ENCODE data around the gene SRRM2.

DNA sequence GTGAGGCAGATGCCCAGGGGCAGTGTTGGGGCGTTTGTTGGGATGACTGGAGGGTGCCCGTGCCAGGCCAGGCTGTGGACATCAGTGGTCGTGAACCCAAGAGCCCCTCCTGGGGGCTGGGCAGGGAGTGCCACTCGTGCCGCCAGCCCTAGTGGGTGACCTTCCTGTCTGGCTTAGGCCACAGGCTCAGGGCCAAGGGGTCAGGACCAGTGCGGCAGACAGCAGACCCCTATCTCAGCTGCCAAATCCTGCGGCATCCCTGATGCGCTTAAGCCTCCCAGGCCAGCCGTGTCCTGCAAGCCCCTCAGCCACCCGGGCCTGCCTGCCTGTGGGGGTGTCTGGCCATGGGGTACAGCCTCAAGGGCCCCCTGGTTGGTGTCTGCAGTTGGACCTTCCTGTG lies 47.1 kb upstream of the SRRM2 start:
- no peak for TF ChIP-seq EZH2 (IDR thresholded peaks at IDR 0.05; ENCODE audit: low read depth)
- TF ChIP-seq, protein P1, sequence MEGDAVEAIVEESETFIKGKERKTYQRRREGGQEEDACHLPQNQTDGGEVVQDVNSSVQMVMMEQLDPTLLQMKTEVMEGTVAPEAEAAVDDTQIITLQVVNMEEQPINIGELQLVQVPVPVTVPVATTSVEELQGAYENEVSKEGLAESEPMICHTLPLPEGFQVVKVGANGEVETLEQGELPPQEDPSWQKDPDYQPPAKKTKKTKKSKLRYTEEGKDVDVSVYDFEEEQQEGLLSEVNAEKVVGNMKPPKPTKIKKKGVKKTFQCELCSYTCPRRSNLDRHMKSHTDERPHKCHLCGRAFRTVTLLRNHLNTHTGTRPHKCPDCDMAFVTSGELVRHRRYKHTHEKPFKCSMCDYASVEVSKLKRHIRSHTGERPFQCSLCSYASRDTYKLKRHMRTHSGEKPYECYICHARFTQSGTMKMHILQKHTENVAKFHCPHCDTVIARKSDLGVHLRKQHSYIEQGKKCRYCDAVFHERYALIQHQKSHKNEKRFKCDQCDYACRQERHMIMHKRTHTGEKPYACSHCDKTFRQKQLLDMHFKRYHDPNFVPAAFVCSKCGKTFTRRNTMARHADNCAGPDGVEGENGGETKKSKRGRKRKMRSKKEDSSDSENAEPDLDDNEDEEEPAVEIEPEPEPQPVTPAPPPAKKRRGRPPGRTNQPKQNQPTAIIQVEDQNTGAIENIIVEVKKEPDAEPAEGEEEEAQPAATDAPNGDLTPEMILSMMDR (conservative IDR thresholded peaks at IDR 0.05): no peak

All from PC-9 (cell line).